ENCODE data around the gene P2RY2.
"Not testable (repeated sequence)": the region's sequence is repeated elsewhere in the genome, so short reads cannot be mapped to it uniquely, and the experiment has no call there.

P2RY2 gene

DNA sequence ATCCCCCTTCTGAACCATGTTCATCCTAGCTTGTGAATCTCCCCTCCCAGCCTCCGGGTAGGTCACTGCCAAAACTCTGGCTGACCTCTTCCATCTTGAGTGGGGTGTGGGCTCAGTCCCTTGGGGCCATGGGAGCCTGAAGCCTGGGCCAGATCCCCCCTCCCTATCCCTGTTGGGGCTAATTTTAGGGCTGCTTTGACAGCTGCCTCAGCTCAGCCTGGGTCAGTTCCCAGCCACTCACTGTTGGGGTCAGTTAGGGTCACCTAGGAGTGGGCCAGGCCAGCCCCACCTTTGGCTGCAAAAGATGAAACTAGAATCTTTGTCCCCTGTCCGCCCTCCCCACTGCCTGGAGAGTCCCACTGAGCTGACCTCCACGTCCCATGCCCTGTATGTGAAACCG, 29.8 kb upstream of the P2RY2 start:
- no peak for DNase-seq (ENCODE audit: low read depth)

DNA sequence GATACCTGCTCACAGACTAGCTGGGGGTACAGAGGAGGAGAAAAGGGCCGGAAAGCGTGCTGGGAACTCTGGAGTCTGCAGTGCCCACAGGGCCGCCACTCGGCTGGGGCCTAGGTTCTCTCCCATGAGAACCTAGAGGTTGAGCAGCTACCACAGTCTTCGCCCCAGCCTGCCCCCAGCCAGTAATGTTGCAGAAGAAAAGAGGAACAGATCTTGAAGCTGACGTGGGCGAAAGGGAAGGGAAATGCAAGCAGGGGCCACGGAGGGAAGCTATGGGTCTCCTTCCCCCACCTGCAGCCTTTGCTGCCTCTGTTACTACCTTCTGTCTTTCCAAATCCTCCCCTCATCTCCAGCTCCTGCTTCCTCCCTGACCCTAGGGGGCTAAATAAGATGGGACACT, 28.8 kb upstream of the P2RY2 start:
- DNase-seq (ENCODE audit: low read depth) = no peak

GRCh38 chr11:73189723-73190556, 28.1 kb upstream of the P2RY2 start:
- DNase-seq (ENCODE audit: low read depth) = no peak

DNA sequence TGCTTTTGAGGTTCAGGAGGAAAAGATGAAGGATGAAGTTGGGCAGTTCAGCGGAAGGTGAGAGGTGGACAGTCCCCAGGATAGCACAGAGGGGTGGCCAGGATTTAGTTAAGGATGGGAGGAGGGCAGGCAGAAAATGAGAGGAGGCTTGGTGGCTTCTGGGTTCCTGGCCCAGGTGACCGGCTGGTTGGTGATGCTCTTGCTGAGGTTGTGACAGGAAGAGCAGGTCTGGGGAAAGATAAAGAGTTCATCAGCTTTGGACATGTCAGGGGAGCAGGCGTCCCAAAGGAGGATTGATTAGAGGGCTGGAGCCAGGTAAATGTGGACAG, 27.6 kb upstream of the P2RY2 start:
- DNase-seq (ENCODE audit: low read depth) = no peak

DNA sequence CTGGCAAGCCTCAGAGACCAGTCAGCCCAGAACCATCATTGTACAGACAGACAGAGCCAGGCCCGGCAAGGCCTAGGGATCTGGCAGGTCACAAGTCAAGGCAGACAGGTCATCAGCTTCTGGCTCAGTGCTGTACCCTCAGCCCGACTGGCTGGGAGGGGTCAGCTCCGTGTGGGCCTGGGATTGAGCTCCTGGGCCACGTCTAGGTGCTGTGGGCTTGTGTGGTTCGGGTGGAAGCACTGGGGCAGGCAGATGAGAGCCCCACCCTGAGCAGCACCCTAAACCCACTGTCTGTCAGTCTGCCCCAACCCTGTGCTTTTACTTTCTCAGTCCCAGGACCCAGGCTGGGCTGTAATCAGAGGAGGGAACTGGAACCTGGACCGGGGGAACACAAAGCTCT, 26.9 kb upstream of the P2RY2 start:
- DNase-seq (ENCODE audit: low read depth) = no peak

DNA sequence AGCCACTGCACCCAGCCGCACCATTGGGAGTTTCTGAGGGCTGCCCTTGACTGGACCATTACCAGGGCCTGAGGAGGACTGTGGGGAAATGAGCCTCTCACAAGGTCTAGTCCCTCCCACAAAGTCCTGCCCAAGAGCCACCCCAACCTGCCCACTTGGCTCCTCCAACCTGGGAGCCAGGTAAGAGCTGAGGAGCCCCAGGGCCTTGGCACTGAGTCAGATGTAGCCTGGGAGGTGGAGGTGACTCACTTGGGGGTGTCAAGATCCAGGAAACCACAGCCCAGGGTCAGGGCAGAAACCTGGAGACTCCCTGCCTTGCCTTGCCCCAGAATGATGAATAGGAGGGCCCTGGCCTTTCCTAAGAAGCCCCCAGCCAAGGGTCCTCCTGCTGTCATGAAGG, 25.8 kb upstream of the P2RY2 start:
- peak; percentile 46 for DNase-seq (ENCODE audit: low read depth)

DNA sequence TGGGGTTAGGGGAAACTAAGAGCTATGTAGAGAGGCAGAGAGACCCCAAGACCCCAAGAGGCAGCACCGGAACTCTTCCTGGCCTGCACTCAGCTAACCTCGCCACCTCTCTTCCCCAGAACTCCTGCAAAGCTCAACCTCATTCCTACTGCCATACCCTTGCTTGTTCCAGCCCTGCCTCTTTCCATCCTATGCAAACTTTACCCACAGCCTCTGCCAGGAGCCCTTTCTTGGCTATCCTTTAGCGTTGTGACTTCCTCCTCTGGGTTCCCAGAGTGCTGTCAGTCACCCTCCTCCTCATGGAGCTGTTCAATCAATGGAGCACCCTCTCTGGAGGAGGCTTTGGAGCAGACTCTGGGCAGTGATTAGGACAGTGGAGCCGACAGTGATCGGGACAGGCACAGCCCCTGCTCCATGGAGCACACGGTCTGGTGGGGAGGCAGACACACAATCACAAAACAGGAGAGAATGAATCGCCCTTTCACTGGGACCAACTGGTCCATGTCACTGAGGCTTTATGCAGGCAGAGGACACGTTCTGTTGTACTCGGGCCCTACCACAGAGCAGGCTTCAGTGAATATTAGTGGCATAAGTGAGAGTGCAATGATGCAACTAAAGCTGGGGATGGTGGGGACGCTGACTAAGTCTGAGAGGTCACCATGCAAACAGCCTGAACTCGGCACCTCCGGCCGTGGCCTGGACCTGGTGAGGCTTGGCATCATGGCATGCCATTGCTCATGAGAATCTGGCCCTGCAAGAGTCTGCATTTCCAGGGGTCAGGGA, 24.6 kb upstream of the P2RY2 start:
- DNase-seq (ENCODE audit: low read depth) = no peak

DNA sequence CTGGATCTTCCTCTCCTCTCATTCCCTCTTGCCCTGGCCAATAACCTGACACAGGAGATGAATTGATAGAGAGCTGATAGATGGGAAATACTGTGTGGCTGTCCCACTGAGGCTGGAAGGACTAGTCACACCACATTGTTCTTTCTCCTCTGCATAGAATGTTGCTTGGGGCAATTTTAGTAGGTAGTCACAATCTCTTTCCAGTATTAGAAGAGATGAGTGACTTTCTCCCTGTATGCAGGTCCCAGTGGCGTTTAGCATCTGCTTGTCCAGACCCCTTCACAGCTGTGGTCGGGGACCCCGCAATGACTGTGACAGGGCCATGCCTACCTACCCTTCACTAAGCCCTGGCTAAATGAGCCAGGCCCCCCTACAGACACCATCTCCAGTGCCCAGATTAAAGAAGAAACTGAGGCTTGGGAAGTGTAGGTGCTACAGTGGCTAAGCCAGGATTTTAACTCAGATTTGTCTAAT, 24.0 kb upstream of the P2RY2 start:
- DNase-seq (ENCODE audit: low read depth) = no peak

DNA sequence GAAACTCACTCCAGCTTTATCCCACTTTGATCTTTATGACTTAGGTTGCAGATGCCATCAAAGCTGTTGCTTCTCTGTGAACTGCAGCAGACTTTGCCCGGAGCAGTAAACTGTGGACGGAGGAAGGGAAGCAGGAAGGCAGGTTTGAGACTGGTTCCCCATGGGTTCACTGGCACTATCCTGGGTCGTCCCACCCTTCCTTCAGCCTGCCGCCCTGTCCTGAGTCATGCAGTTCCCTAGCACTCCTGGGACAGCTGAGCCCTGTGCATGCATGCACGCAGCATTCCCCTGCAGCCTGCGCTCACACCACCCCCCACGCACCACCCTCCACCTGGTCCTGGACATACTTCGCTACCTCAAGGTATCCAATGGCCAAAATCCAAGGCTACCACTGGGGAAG, 23.5 kb upstream of the P2RY2 start:
- DNase-seq (ENCODE audit: low read depth) = no peak

GRCh38 chr11:73195191-73196007, 22.7 kb upstream of the P2RY2 start:
- DNase-seq (ENCODE audit: low read depth) = peak; percentile 55

- no peak for DNase-seq (ENCODE audit: low read depth)
These were observed 21.5 kb upstream of the P2RY2 start for GRCh38 chr11:73196576-73196975.

DNA sequence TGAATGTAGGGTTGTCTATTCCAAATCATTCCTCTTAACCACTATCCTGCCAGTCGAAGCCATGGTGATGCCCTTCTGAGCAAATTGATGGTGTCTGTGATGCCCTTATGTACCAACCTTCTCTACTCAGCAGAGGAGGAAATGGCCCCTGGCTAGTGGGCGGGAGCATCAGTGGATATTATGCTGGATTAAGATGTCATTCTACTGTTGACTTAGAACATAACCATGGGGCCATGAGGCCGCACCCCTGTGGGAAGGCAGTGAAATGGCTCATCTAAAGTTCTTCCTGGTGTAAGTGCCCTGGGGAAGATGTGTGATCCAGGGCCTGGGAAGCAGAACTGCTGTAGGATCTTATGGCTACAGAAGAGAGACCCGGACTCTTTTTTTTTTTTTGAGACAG, 20.7 kb upstream of the P2RY2 start:
- no peak for DNase-seq (ENCODE audit: low read depth)

- not testable (repeated sequence) for DNase-seq (ENCODE audit: low read depth)
These were observed 20.3 kb upstream of the P2RY2 start for GRCh38 chr11:73197787-73198186.

- peak; percentile 48 for DNase-seq (ENCODE audit: low read depth)
These were observed 19.4 kb upstream of the P2RY2 start for GRCh38 chr11:73198677-73199076.

DNA sequence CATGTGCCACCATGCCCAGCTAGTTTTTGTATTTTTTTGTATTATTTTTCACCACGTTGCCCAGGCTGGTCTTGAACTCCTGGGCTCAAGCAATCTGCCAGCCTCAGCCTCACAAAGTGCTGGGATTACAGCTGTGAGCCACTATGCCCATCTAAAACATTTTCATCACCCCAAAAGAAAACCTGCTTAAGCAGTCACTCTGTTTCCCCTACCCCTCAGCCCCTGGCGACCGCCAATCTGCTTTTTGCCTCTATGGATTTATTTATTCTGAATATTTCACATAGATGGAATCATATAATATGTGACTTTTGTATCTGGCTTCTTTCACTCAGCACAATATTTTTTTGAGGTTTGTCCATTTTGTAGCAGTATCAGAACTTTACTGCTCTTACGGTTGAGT, 18.6 kb upstream of the P2RY2 start:
- DNase-seq (ENCODE audit: low read depth) = no peak

- peak; percentile 37 for DNase-seq (ENCODE audit: low read depth)
These were observed 17.8 kb upstream of the P2RY2 start for GRCh38 chr11:73200256-73200655.

DNA sequence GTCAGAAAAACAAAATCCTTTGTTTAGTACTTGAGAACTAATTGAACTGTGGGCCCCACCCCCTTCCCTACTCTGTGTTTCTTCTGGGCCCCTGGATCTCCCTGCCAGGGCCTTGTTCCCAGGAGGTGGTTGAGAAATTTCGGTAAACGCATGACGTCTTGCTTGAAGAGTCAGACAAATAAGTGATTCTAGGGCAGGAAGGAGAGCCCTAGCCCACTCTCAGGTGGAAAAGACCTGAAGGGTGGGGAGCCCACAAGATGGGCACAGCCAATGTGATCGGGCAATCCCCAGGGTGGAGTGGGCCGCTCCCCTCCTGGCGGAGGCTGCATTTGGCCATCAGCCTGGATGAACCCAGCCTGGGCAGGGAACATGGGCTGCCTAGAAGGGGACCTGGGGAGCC, 16.8 kb upstream of the P2RY2 start:
- peak; percentile 66 for DNase-seq (ENCODE audit: low read depth)

GRCh38 chr11:73201888-73202780, 15.9 kb upstream of the P2RY2 start:
- DNase-seq (ENCODE audit: low read depth) = no peak

DNA sequence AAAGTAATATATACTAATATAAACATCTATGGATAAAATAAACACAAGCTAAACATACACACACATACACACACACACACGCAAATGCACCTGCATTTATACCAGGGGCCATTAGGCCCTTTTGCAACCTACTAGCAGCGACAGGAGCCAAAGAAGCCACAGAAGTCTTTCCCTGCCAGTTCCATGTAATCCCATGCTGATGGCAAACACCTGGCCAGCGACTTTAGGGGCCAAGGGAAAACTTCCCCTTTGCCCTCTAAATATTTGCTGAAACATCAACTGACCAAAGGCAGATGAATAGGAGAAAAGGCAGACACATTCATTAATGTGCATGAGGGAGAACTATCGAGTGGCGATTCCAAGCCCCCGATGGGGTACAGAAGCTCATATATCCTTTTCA, 14.8 kb upstream of the P2RY2 start:
- DNase-seq (ENCODE audit: low read depth) = no peak

GRCh38 chr11:73203790-73204189, 14.3 kb upstream of the P2RY2 start:
- no peak for DNase-seq (ENCODE audit: low read depth)

GRCh38 chr11:73204711-73205121, 13.4 kb upstream of the P2RY2 start:
- DNase-seq (ENCODE audit: low read depth) = no peak
